Neural cell (in vitro differentiated cells): Measurements from ENCODE around the gene KLLN. TPM values are rescaled to one million over a fixed set of nuclear protein-coding genes. Genes with fewer than 3 reads are reported as not detected.

Source experiments
- H2AFZ ChIP-seq: fragments of 200-600, 300-800 bp; sonication (generic), shearing (Covaris generic); 2 replicates; pipeline ENCODE4 v1.6.0; 2014; ENCODE audit warnings: low read depth, mild to moderate bottlenecking, antibody characterized with exemption, low read length, moderate library complexity
- H3F3A ChIP-seq: fragments of 200-600 bp; shearing (Covaris generic); 2 replicates; pipeline ENCODE4 v1.6.1; 2016; ENCODE audit warnings: mild to moderate bottlenecking, moderate library complexity, mixed read lengths, antibody characterized with exemption, low read length; ENCODE audit not compliant: insufficient read depth, poor library complexity, severe bottlenecking
- H3K27ac ChIP-seq: fragments of 200-600, 300-800 bp; sonication (generic), shearing (Covaris generic); 2 replicates; pipeline ENCODE4 v1.5.1; 2014; ENCODE audit warnings: mild to moderate bottlenecking, low read length, moderate library complexity
- H3K27me3 ChIP-seq: fragments of 300-800, 200-600 bp; sonication (generic), shearing (Covaris generic); 2 replicates; pipeline ENCODE4 v1.6.0; 2014; ENCODE audit warnings: mild to moderate bottlenecking, low read depth, low read length, moderate library complexity; ENCODE audit not compliant: insufficient read depth
- H3K36me3 ChIP-seq: fragments of 300-800, 200-600 bp; sonication (generic), shearing (Covaris generic); 2 replicates; pipeline ENCODE4 v1.5.1; 2014; ENCODE audit warnings: mild to moderate bottlenecking, antibody characterized with exemption, low read length, moderate library complexity; ENCODE audit not compliant: insufficient read depth
- H3K4me2 ChIP-seq: fragments of 300-800, 200-600 bp; sonication (generic), shearing (Covaris generic); 2 replicates; pipeline ENCODE4 v1.6.0; 2014; ENCODE audit warnings: mild to moderate bottlenecking, low read length
- H3K4me3 ChIP-seq: fragments of 300-800, 200-600 bp; sonication (generic), shearing (Covaris generic); 2 replicates; pipeline ENCODE4 v1.5.1; 2014; ENCODE audit warnings: mild to moderate bottlenecking, low read length, moderate library complexity
- H3K79me2 ChIP-seq: fragments of 200-600 bp; shearing (Covaris generic); replicated peaks from 2 replicates; pipeline ENCODE4 v1.6.0; 2014; ENCODE audit warnings: mild to moderate bottlenecking, low read length, moderate library complexity; ENCODE audit not compliant: insufficient read depth
- H3K9ac ChIP-seq: fragments of 300-800, 200-600 bp; sonication (generic), shearing (Covaris generic); 2 replicates; pipeline ENCODE4 v1.6.1; 2016; ENCODE audit warnings: mild to moderate bottlenecking, low read length, mixed read lengths
- H3K9me2 ChIP-seq: fragments of 200-600 bp; shearing (Covaris generic); 2 replicates; pipeline ENCODE4 v1.6.1; 2016; ENCODE audit warnings: mild to moderate bottlenecking, low read length, mixed read lengths; ENCODE audit not compliant: insufficient read depth
- H3K9me3 ChIP-seq: fragments of 200-600, 300-800 bp; sonication (generic), shearing (Covaris generic); 2 replicates; pipeline ENCODE4 v1.6.1; 2016; ENCODE audit warnings: mild to moderate bottlenecking, mixed run types, low read length, moderate library complexity, mixed read lengths
- H4K20me1 ChIP-seq: fragments of 200-600 bp; shearing (Covaris generic); 2 replicates; pipeline ENCODE4 v1.6.1; 2016; ENCODE audit warnings: mild to moderate bottlenecking, mixed run types; ENCODE audit not compliant: insufficient read depth
- EP300 ChIP-seq: fragments of 450-650 bp; conservative IDR thresholded peaks from 2 replicates; pipeline ENCODE4 v1.6.1; 2014; ENCODE audit warnings: antibody characterized with exemption, mild to moderate bottlenecking, moderate library complexity; ENCODE audit not compliant: poor library complexity, severe bottlenecking
- EZH2 ChIP-seq: fragments of 200-600, 300-800 bp; shearing (Covaris generic), sonication (generic); IDR thresholded peaks from 2 replicates; pipeline ENCODE4 v1.6.1; 2014; ENCODE audit warnings: antibody characterized with exemption, low read length, borderline replicate concordance, mild to moderate bottlenecking; ENCODE audit not compliant: insufficient read depth, poor library complexity, severe bottlenecking
- MXI1 ChIP-seq: fragments of 450-650 bp; conservative IDR thresholded peaks from 2 replicates; pipeline ENCODE4 v1.6.1; 2014; ENCODE audit warnings: antibody characterized with exemption, mild to moderate bottlenecking; ENCODE audit not compliant: poor library complexity, severe bottlenecking
- POLR2AphosphoS5 ChIP-seq: IDR thresholded peaks from 2 replicates; pipeline ENCODE4 v1.6.1; 2012
- RAD21 ChIP-seq: fragments of 450-650 bp; conservative IDR thresholded peaks from 2 replicates; pipeline ENCODE4 v1.6.1; 2014; ENCODE audit warnings: antibody characterized with exemption, mild to moderate bottlenecking, moderate library complexity
- REST ChIP-seq: IDR thresholded peaks from 2 replicates; pipeline ENCODE4 v1.6.1; 2012; ENCODE audit warnings: borderline replicate concordance
- SMC3 ChIP-seq: fragments of 450-650 bp; conservative IDR thresholded peaks from 2 replicates; pipeline ENCODE4 v1.6.1; 2014; ENCODE audit warnings: antibody characterized with exemption, mild to moderate bottlenecking, moderate library complexity; ENCODE audit not compliant: poor library complexity
- TAF1 ChIP-seq: IDR thresholded peaks from 2 replicates; pipeline ENCODE4 v1.6.1; 2012; ENCODE audit warnings: low read depth
- polyA plus RNA-seq: library from polyadenylated mRNA; depleted of rRNA; stranded (reverse); fragments of >200 nt; gene quantifications from 2 replicates; pipeline ENCODE4 v1.2.3, GENCODE V29; 2014
- TF ChIP-seq, protein P1 (sequence below): fragments of 450-650 bp; IDR thresholded peaks from 2 replicates; pipeline ENCODE4 v1.5.1; 2014; ENCODE audit warnings: antibody characterized with exemption, mild to moderate bottlenecking, moderate library complexity; ENCODE audit not compliant: poor library complexity, severe bottlenecking

Gene KLLN
- polyA plus RNA-seq, 1 donor from 2014 or later: 0.77 TPM

DNA sequence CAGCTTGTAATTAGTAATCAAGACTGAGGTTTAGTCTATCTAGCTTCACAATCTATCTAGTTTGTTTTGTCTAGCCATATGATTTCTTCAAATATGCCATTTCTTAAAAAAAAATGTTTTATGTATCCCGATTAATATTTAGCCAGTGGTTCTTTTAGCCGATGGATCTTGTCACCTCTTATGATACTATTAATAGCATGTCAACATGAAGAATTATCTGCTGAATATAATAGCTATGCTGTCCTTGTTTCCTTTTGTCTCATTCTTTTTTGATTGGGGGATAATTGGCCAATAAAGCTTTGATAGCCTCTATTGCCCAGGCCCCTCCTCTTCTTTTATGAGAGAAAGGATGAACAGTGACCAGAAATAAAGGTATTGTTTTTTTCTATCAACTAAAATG, 32.9 kb upstream of the KLLN start:
- H3F3A ChIP-seq: no peaks in the 10 kb centered on the region
- no peak overlapping the region for H3K27ac ChIP-seq
- no peaks in the 10 kb centered on the region for H4K20me1 ChIP-seq

DNA sequence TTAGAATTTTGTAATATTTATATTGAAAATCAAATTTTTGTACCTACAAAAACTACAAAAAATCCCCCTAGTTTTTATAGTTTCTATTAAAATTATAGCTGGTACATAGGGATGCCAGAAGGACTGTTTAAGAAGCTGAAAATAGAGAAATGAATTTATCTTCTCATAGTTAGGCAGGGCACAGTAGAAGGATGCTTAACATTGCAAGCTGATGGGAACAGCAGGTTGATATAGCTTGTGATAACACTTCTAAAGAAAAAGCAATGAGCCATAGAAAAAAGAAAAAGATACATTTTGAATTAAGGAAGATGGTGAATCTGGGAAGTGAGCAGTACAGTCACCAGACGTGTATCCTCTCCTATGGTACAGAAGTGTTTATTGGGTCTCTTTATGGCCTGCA, 32.1 kb upstream of the KLLN start:
- no peaks in the 10 kb centered on the region for H4K20me1 ChIP-seq
- no peak overlapping the region for H3K4me3 ChIP-seq
- no peaks in the 10 kb centered on the region for H3K36me3 ChIP-seq
- no peak overlapping the region for H3K4me2 ChIP-seq
- no peak overlapping the region for H3K27ac ChIP-seq
- H3K9me2 ChIP-seq: no peaks in the 10 kb centered on the region
- no peaks in the 10 kb centered on the region for H3K27me3 ChIP-seq
- no peak overlapping the region for H2AFZ ChIP-seq
- H3F3A ChIP-seq: no peaks in the 10 kb centered on the region
- H3K79me2 ChIP-seq: peaks cover 11% of the 10 kb centered on the region
- H3K9ac ChIP-seq: no peak overlapping the region
- H3K9me3 ChIP-seq: no peaks in the 10 kb centered on the region
- TF ChIP-seq MXI1 (no peak), RAD21 (no peak), POLR2AphosphoS5 (no peak), SMC3 (no peak), EP300 (no peak), TAF1 (no peak), EZH2 (no peak)
- TF ChIP-seq, protein P1, sequence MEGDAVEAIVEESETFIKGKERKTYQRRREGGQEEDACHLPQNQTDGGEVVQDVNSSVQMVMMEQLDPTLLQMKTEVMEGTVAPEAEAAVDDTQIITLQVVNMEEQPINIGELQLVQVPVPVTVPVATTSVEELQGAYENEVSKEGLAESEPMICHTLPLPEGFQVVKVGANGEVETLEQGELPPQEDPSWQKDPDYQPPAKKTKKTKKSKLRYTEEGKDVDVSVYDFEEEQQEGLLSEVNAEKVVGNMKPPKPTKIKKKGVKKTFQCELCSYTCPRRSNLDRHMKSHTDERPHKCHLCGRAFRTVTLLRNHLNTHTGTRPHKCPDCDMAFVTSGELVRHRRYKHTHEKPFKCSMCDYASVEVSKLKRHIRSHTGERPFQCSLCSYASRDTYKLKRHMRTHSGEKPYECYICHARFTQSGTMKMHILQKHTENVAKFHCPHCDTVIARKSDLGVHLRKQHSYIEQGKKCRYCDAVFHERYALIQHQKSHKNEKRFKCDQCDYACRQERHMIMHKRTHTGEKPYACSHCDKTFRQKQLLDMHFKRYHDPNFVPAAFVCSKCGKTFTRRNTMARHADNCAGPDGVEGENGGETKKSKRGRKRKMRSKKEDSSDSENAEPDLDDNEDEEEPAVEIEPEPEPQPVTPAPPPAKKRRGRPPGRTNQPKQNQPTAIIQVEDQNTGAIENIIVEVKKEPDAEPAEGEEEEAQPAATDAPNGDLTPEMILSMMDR: no peak

More for the DNA sequence above, 32.9 kb upstream of the KLLN start:
- Histone ChIP-seq H3K9me2 (no peaks in the 10 kb centered on the region), H3K9ac (no peak overlapping the region), H3K79me2 (peaks cover 6% of the 10 kb centered on the region), H3K36me3 (no peaks in the 10 kb centered on the region), H3K27me3 (no peaks in the 10 kb centered on the region), H2AFZ (no peak overlapping the region), H3K4me2 (no peak overlapping the region), H3K9me3 (no peaks in the 10 kb centered on the region), H3K4me3 (no peak overlapping the region)
- TF ChIP-seq TAF1 (no peak), RAD21 (no peak), MXI1 (no peak), EP300 (no peak), EZH2 (no peak), REST (no peak), POLR2AphosphoS5 (no peak), SMC3 (no peak)
- TF ChIP-seq, protein P1: no peak
